AG04449 (cell line): Measurements from ENCODE around the gene LYRM7.
A peak's percentile ranks its signal among the peaks of the same experiment; 100 is the strongest.

Source experiments
- CTCF ChIA-PET: fragments of 350-600 bp; formaldehyde crosslinking; extraction: SDS; loops from one replicate; lab custom pipeline; 2021; ENCODE audit warnings: antibody characterized with exemption; lab: Yijun Ruan, JAX
- POLR2A ChIA-PET: fragments of 400-600, 350-600 bp; formaldehyde crosslinking; extraction: SDS; loops from one replicate; lab custom pipeline; 2020; ENCODE audit warnings: antibody characterized with exemption, inconsistent platforms; lab: Yijun Ruan, JAX
- DNase-seq: peaks from one replicate; pipeline ENCODE4 v3.0.0-alpha.2; 2010; ENCODE audit warnings: low read depth, low spot score
- H3K4me3 ChIP-seq: 2 replicates; pipeline ENCODE4 v1.5.1; 2011; ENCODE audit warnings: low read depth, mild to moderate bottlenecking, control low read depth, low read length
- TF ChIP-seq, protein P1 (sequence below): IDR thresholded peaks from one replicate; pipeline ENCODE4 v1.5.1; 2011; ENCODE audit warnings: mild to moderate bottlenecking, moderate library complexity, low read length, control low read depth, inconsistent platforms; ENCODE audit not compliant: insufficient read depth; ENCODE audit errors: missing control alignments

The LYRM7 gene

GRCh38 chr5:131169810-131170539 is 769 bp upstream of the LYRM7 start:
- ChIA-PET POLR2A (no interaction called here), CTCF (no interaction called here)
- H3K4me3 ChIP-seq: peak overlapping the region; percentile 66
- TF ChIP-seq, protein P1, sequence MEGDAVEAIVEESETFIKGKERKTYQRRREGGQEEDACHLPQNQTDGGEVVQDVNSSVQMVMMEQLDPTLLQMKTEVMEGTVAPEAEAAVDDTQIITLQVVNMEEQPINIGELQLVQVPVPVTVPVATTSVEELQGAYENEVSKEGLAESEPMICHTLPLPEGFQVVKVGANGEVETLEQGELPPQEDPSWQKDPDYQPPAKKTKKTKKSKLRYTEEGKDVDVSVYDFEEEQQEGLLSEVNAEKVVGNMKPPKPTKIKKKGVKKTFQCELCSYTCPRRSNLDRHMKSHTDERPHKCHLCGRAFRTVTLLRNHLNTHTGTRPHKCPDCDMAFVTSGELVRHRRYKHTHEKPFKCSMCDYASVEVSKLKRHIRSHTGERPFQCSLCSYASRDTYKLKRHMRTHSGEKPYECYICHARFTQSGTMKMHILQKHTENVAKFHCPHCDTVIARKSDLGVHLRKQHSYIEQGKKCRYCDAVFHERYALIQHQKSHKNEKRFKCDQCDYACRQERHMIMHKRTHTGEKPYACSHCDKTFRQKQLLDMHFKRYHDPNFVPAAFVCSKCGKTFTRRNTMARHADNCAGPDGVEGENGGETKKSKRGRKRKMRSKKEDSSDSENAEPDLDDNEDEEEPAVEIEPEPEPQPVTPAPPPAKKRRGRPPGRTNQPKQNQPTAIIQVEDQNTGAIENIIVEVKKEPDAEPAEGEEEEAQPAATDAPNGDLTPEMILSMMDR: no peak
- no peak for DNase-seq

DNA sequence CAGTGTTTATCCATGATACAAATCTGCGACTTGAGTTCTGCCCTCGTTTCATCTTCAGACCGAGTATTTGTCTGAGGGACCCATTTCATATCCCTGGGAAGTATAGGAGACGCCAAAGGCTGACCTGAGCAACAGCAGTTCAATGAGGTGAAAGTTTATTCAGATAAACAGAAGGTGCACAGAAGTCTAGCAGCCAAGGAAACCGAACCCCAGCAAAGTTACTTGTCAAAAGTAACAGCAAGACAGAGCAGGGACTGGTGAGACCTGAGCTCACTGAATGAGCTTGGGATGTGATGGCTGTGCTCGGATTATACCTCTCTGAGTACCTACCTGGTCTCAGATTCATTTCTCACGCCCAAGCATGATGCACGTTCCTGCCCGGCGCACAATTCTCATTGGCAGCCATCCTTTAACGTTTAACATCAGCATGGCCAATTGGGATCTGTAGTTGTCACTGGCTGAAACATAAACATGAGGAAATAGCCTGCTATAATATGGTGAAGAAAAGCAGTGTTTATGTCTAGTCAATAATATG is 599 bp downstream of the LYRM7 start:
- POLR2A ChIA-PET: no interaction called here
- CTCF ChIA-PET: interaction anchor here (1.2 kb wide), 1 partner anchor 245 kb away, joined by 3 read pairs; no protein-coding TSS in a partner anchor
- DNase-seq: no peak

DNA sequence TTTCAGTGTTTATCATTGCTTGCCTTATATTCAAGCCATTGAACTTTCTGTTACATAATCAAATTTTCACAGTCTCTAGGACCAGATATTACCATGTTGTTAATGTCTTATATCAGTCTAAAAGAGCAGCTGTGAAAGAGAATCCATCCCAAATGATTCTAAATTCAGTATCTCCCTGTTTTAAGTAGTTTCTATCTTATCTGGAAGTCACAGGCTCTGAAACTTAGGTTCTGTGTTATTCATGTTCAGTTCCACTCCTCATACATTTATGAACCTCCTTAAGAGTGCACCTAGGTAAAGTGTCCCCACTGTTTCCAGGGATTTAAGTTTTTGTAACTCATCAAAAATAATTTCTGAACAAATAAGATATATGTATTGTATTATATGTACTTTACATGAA is 9.7 kb downstream of the LYRM7 start:
- TF ChIP-seq, protein P1: no peak
- no peak for DNase-seq
- POLR2A ChIA-PET: no interaction called here
- CTCF ChIA-PET: no interaction called here
- no peak overlapping the region for H3K4me3 ChIP-seq

More for the DNA sequence above, 599 bp downstream of the LYRM7 start:
- H3K4me3 ChIP-seq: peak overlapping the region; percentile 73
- TF ChIP-seq, protein P1: no peak

- ChIA-PET POLR2A (interaction anchor here (0.6 kb wide), 1 partner anchor 1284 kb away, joined by 3 read pairs; no protein-coding TSS in a partner anchor), CTCF (no interaction called here)
- H3K4me3 ChIP-seq: no peak overlapping the region
- DNase-seq: no peak
- TF ChIP-seq, protein P1: no peak
Observed at GRCh38 chr5:131182839-131183238, 12.1 kb downstream of the LYRM7 start.

DNA sequence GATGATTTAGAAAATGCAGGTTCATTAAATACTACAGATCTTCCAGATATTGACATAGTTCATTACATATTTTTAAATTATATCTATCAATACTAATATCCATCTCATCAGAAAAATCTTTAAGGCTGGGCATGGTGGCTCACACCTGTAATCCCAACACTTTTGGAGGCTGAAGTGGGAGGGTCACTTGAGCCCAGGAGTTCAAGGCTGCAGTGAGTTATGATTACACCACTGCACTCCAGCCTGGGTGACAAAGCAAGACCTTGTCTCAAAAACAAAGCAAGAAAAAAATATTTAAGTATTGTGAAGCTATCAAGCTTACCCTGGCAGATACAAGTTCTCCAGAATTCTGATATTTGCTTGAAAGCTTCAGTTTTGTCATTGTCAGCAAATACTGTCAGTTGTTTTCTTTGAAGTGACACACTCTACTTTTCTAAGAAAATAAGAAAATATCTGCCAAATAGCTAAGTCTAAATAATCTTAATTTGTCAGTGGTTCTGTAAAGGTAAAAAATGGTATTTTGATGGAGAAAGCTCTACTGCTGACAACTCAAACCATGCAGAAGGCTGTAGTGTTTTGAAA is 14.9 kb downstream of the LYRM7 start:
- ChIA-PET POLR2A (no interaction called here), CTCF (no interaction called here)
- TF ChIP-seq, protein P1: no peak
- H3K4me3 ChIP-seq: no peak overlapping the region
- no peak for DNase-seq

DNA sequence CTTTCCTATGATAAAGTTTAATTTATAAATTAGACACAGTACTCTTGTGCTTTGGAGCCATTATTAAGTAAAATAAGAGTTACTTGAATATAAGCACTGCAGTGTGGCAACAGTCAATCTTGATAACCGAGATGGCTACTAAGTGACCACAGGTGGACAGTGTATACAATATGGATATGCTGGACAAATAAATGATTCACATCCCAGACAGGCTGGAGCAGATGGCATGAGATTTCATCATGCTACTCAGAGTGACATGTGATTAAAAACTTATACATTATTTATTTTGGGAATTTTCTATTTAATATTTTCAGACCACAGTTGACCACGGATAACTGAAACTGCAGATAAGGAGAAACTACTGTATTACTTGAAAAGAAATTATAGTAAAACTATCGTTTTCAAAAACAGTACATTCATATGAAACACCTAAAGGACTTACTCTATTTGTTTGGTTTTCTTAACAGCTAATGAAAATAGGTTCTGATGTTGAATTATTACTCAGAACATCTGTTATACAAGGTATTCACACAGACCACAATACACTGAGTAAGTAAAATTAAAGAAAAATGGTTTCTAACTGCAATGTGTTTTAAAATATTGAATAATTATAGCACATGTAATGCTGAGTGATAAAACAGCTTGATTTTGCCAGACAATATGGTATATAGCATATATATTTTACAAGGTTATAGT is 16.0 kb downstream of the LYRM7 start:
- TF ChIP-seq, protein P1: no peak
- ChIA-PET POLR2A (no interaction called here), CTCF (interaction anchor here (0.5 kb wide), 1 partner anchor 12 kb away, joined by 4 read pairs; no protein-coding TSS in a partner anchor)
- no peak for DNase-seq
- no peak overlapping the region for H3K4me3 ChIP-seq
